Liver (tissue), 9 donors: Measurements from ENCODE around the gene MSMB. TPM values are rescaled to one million over a fixed set of nuclear protein-coding genes. Genes with fewer than 3 reads are reported as not detected.
A peak's percentile ranks its signal among the peaks of the same experiment; 100 is the strongest.
"Not testable (repeated sequence)": the region's sequence is repeated elsewhere in the genome, so short reads cannot be mapped to it uniquely, and the experiment has no call there.

Experiments
- DNase-seq: peaks from one replicate; pipeline ENCODE4 v3.0.0-alpha.2; 2017; ENCODE audit warnings: low spot score
- H3K27ac ChIP-seq, 2 donors: one replicate each; pipeline ENCODE4 v1.7.0; 2013; ENCODE audit warnings: inconsistent platforms in 2 of 2, low read length in 2 of 2, control low read depth in 1 of 2, low read depth in 1 of 2, mild to moderate bottlenecking in 1 of 2
- H3K27me3 ChIP-seq, 4 donors: one replicate each; pipeline versions ENCODE4 v1.6.1 to v1.7.0; 2013; ENCODE audit warnings: low read length in 3 of 4, inconsistent platforms in 1 of 4, mild to moderate bottlenecking in 1 of 4, moderate library complexity in 1 of 4; ENCODE audit not compliant: control insufficient read depth in 4 of 4, insufficient read depth in 4 of 4
- H3K36me3 ChIP-seq, 4 donors: one replicate each; pipeline versions ENCODE4 v1.6.1 to v1.7.0; 2013; ENCODE audit warnings: low read length in 3 of 4, mild to moderate bottlenecking in 3 of 4, low read depth in 1 of 4, moderate library complexity in 1 of 4; ENCODE audit not compliant: control insufficient read depth in 4 of 4, insufficient read depth in 3 of 4
- H3K4me1 ChIP-seq, 4 donors: one replicate each; pipeline versions ENCODE4 v1.6.1 to v1.7.0; 2013; ENCODE audit warnings: low read length in 3 of 4, mild to moderate bottlenecking in 3 of 4, moderate library complexity in 1 of 4; ENCODE audit not compliant: control insufficient read depth in 4 of 4, insufficient read depth in 4 of 4
- H3K4me3 ChIP-seq, 3 donors: one replicate each; pipeline versions ENCODE4 v1.6.1 to v1.7.0; 2013; ENCODE audit warnings: low read length in 3 of 3, control low read depth in 1 of 3, low read depth in 1 of 3, mild to moderate bottlenecking in 1 of 3
- H3K9ac ChIP-seq, 2 donors: one replicate each; pipeline ENCODE4 v1.7.0; 2013; ENCODE audit warnings: low read length in 2 of 2, mild to moderate bottlenecking in 2 of 2, moderate library complexity in 2 of 2, control low read depth in 1 of 2, low read depth in 1 of 2
- H3K9me3 ChIP-seq, 4 donors: one replicate each; pipeline versions ENCODE4 v1.6.1 to v1.7.0; 2013; ENCODE audit warnings: low read length in 3 of 4; ENCODE audit not compliant: control insufficient read depth in 4 of 4
- EGR1 ChIP-seq, 2 donors: IDR thresholded peaks; 2 replicates each; pipeline ENCODE4 v1.6.1; 2016 to 2018; ENCODE audit warnings: antibody characterized with exemption in 2 of 2, low read depth in 2 of 2
- FOXA2 ChIP-seq: IDR thresholded peaks from 2 replicates; pipeline ENCODE4 v1.6.1; 2016; ENCODE audit warnings: antibody characterized with exemption
- GABPA ChIP-seq, 2 donors: IDR thresholded peaks in 1 of 2; conservative IDR thresholded peaks in 1 of 2; 2 replicates each; pipeline ENCODE4 v1.6.1; 2016; ENCODE audit warnings: antibody characterized with exemption in 2 of 2, mild to moderate bottlenecking in 1 of 2, moderate library complexity in 1 of 2
- HNF4A ChIP-seq, 2 donors: conservative IDR thresholded peaks; 2 replicates each; pipeline ENCODE4 v1.6.1; 2016; ENCODE audit warnings: antibody characterized with exemption in 2 of 2, mild to moderate bottlenecking in 2 of 2
- HNF4G ChIP-seq: IDR thresholded peaks from 2 replicates; pipeline ENCODE4 v1.6.1; 2016; ENCODE audit warnings: antibody characterized with exemption
- JUND ChIP-seq, 2 donors: IDR thresholded peaks; 2 replicates each; pipeline ENCODE4 v1.6.1; 2016; ENCODE audit warnings: antibody characterized with exemption in 2 of 2
- NR2F2 ChIP-seq: IDR thresholded peaks from 2 replicates; pipeline ENCODE4 v1.6.1; 2016; ENCODE audit warnings: antibody characterized with exemption
- RXRA ChIP-seq, 2 donors: IDR thresholded peaks; 2 replicates each; pipeline ENCODE4 v1.6.1; 2017 to 2018; ENCODE audit warnings: antibody characterized with exemption in 2 of 2, mild to moderate bottlenecking in 1 of 2
- SP1 ChIP-seq: IDR thresholded peaks from 2 replicates; pipeline ENCODE4 v1.6.1; 2018; ENCODE audit warnings: antibody characterized with exemption, mild to moderate bottlenecking
- TAF1 ChIP-seq: conservative IDR thresholded peaks from 2 replicates; pipeline ENCODE4 v1.6.1; 2016; ENCODE audit warnings: antibody characterized with exemption, mild to moderate bottlenecking
- YY1 ChIP-seq: IDR thresholded peaks from 2 replicates; pipeline ENCODE4 v1.6.1; 2016; ENCODE audit warnings: antibody characterized with exemption, mild to moderate bottlenecking
- WGBS: extraction: QIAGEN DNeasy Blood & Tissue Kit; methylation state at CpG from one replicate; pipeline ENCODE4 v1.1.7; 2013; 5-methylcytosine and 5-hydroxymethylcytosine counted together
- polyA plus RNA-seq, 2 donors: library from polyadenylated mRNA; stranded (reverse) in 1 of 2; unstranded in 1 of 2; fragments of 200-250 nt in 1 of 2; fragments of >200 nt in 1 of 2; fragmentation: Nextera tagmentation in 1 of 2; extraction: Ambion mirVana in 1 of 2; gene quantifications; one replicate each; pipeline versions ENCODE4 v1.2.1 to v1.2.3, GENCODE V29; 2013 to 2015
- total RNA-seq, 2 donors: library from RNA; depleted of rRNA; stranded (reverse); fragments of >200 nt; gene quantifications; one replicate each; pipeline ENCODE4 v1.2.3, GENCODE V29; 2014
- TF ChIP-seq, protein P1 (sequence below): IDR thresholded peaks from 2 replicates; pipeline ENCODE4 v1.6.1; 2016; ENCODE audit warnings: antibody characterized with exemption
- TF ChIP-seq, protein P2 (sequence below): fragments of 150-350 bp; IDR thresholded peaks from 2 replicates; pipeline ENCODE4 v1.5.1; 2017; ENCODE audit warnings: improper control_type of control experiment, low read depth, low read length; ENCODE audit not compliant: missing input control
- TF ChIP-seq, protein P3 (sequence below): IDR thresholded peaks from 2 replicates; pipeline ENCODE4 v1.6.1; 2016; ENCODE audit warnings: antibody characterized with exemption
- TF ChIP-seq, protein P4 (sequence below): IDR thresholded peaks from 2 replicates; pipeline ENCODE4 v1.6.1; 2016; ENCODE audit warnings: antibody characterized with exemption
- donor health status: healthy.
- donor health status: healthy.
- donor health status: healthy.
- donor health status: healthy.
- donor health status: healthy.

Gene MSMB
- total and polyA plus RNA-seq, 4 donors = not detected

DNA sequence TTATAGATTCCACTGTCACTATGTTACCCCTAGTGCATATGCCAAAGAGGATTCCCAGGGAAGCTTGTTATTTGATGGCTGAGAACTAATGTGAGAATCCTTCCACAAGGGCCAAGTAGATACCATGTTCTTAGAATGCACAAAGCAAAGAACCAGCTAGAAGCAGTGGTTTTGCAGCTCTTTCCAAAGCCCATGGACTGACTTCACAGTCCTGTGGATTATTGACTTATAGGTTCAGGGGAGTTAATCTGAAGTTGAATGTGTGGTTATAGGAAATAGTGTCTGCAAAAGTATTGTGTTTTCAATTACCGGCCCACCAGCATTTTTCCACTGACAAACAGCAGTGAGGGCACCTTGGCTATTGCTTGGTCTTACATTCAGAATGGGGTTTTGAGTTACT is 45.5 kb downstream of the MSMB start:
- peaks cover 5 to 23% (median 14%) of the 10 kb centered on the region in 4 donors for H3K4me1 ChIP-seq
- 95% methylated on average over 1 of the region's 1 CpG for WGBS
- H3K9me3 ChIP-seq = no peaks in the 10 kb centered on the region
- no peaks in the 10 kb centered on the region for H3K27me3 ChIP-seq
- TF ChIP-seq, protein P1, sequence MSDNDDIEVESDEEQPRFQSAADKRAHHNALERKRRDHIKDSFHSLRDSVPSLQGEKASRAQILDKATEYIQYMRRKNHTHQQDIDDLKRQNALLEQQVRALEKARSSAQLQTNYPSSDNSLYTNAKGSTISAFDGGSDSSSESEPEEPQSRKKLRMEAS = no peak
- TF ChIP-seq YY1 (no peak), EGR1 (IDR thresholded peaks at IDR 0.05; ENCODE audit: low read depth in 2 of 2) (no peak)
- TF ChIP-seq, protein P2, sequence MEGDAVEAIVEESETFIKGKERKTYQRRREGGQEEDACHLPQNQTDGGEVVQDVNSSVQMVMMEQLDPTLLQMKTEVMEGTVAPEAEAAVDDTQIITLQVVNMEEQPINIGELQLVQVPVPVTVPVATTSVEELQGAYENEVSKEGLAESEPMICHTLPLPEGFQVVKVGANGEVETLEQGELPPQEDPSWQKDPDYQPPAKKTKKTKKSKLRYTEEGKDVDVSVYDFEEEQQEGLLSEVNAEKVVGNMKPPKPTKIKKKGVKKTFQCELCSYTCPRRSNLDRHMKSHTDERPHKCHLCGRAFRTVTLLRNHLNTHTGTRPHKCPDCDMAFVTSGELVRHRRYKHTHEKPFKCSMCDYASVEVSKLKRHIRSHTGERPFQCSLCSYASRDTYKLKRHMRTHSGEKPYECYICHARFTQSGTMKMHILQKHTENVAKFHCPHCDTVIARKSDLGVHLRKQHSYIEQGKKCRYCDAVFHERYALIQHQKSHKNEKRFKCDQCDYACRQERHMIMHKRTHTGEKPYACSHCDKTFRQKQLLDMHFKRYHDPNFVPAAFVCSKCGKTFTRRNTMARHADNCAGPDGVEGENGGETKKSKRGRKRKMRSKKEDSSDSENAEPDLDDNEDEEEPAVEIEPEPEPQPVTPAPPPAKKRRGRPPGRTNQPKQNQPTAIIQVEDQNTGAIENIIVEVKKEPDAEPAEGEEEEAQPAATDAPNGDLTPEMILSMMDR = no peak
- H3K9ac ChIP-seq = no peak overlapping the region
- peaks cover 3 to 25% (median 15%) of the 10 kb centered on the region in 4 donors for H3K36me3 ChIP-seq
- no peak for DNase-seq
- H3K4me3 ChIP-seq = no peak overlapping the region
- no peak overlapping the region for H3K27ac ChIP-seq

DNA sequence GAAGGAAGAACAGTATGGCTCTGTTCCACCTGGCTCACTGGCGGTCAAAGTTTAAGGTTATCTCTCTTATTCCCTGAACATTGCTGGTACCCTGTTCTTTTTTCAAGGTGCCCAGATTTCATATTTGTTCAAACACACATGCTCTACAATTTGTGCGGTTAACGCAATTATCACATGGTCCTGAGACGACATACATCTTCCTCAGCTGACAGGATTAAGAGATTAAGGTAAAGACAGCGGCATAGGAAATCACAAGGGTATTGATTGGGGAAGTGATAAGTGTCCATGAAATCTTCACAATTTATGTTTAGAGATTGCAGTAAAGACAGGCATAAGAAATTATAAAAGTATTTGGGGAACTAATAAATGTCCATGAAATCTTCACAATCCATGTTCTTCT is 46.1 kb downstream of the MSMB start:
- 98% methylated on average over 5 of the region's 5 CpGs for WGBS
- Histone ChIP-seq H3K4me1 (peaks cover 5 to 23% (median 14%) of the 10 kb centered on the region in 4 donors), H3K36me3 (peaks cover 3 to 19% (median 10%) of the 10 kb centered on the region in 4 donors)
- not testable (repeated sequence) for DNase-seq, H3K27me3 ChIP-seq, H3K9me3 ChIP-seq, H3K4me3 ChIP-seq, H3K9ac ChIP-seq, H3K27ac ChIP-seq

DNA sequence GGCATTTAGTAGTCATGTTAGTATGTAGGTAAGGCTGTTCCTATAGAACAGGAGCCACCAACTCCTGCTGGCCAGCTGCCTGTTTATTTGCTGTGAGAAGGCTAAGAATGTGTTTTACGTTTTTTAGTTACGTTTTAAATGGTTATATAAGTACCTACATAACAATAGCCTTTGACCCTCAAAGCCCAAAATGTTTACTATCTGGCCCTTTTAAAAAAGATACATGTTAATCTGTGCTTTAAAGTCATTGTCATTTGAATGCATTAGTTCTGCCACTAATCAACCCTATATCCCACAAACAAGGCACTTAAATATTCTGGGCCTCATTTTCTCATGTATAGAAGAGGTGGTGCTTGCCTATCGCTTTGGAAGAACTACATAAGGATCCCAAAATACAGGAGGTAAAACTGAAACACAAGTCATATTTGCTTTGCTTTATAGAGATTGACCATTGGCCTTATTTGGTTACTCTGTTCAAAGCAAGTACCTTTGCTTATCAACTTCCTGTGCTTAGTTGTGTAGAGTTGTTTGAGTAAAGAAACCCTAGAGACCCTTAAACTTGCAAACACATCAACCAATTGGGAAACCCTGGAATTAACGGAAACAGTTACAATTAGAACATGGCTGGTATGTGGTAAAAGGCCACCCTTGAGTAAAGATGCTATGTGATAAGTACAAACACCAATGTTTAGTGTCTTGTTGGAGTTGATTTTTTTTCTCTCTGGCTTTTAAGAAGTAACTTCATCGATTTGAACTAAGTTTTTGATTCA is 47.9 kb downstream of the MSMB start:
- WGBS = 40% methylated on average over 5 of the region's 5 CpGs
- Histone ChIP-seq H3K27me3 (no peaks in the 10 kb centered on the region), H3K27ac (peak overlapping the region; percentile 12 to 66), H3K9me3 (no peaks in the 10 kb centered on the region), H3K4me3 (no peak overlapping the region), H3K36me3 (peaks cover 2 to 9% (median 3%) of the 10 kb centered on the region in 4 donors), H3K9ac (no peak overlapping the region), H3K4me1 (peaks cover 2 to 19% (median 10%) of the 10 kb centered on the region in 4 donors)
- DNase-seq = no peak
- TF ChIP-seq EGR1 (IDR thresholded peaks at IDR 0.05; ENCODE audit: low read depth in 2 of 2) (peak in 1 of 2 donors; percentile 8), HNF4G (no peak), RXRA (IDR thresholded peaks at IDR 0.05) (peak; percentile 65 to 84), GABPA (IDR thresholded peaks at IDR 0.05 in 1 of 2, conservative IDR thresholded peaks at IDR 0.05 in 1 of 2) (peak in 1 of 2 donors; percentile 69), TAF1 (no peak), YY1 (peak; percentile 55), JUND (IDR thresholded peaks at IDR 0.05) (peak in 1 of 2 donors; percentile 46), FOXA2 (peak; percentile 35), SP1 (peak; percentile 79), HNF4A (conservative IDR thresholded peaks at IDR 0.05) (peak; percentile 78 to 79), NR2F2 (no peak)
- TF ChIP-seq, protein P1 = peak; percentile 57
- TF ChIP-seq, protein P3, sequence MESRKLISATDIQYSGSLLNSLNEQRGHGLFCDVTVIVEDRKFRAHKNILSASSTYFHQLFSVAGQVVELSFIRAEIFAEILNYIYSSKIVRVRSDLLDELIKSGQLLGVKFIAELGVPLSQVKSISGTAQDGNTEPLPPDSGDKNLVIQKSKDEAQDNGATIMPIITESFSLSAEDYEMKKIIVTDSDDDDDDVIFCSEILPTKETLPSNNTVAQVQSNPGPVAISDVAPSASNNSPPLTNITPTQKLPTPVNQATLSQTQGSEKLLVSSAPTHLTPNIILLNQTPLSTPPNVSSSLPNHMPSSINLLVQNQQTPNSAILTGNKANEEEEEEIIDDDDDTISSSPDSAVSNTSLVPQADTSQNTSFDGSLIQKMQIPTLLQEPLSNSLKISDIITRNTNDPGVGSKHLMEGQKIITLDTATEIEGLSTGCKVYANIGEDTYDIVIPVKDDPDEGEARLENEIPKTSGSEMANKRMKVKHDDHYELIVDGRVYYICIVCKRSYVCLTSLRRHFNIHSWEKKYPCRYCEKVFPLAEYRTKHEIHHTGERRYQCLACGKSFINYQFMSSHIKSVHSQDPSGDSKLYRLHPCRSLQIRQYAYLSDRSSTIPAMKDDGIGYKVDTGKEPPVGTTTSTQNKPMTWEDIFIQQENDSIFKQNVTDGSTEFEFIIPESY = peak; percentile 78
- TF ChIP-seq, protein P2 = no peak
- TF ChIP-seq, protein P4, sequence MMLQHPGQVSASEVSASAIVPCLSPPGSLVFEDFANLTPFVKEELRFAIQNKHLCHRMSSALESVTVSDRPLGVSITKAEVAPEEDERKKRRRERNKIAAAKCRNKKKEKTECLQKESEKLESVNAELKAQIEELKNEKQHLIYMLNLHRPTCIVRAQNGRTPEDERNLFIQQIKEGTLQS = no peak
